ENCODE results near the gene HOOK2. TPM values are rescaled to one million over a fixed set of nuclear protein-coding genes. Genes with fewer than 3 reads are reported as not detected.

The HOOK2 gene
- total RNA-seq, 1 experiment from 2014 or later, result 96.3 TPM

DNA sequence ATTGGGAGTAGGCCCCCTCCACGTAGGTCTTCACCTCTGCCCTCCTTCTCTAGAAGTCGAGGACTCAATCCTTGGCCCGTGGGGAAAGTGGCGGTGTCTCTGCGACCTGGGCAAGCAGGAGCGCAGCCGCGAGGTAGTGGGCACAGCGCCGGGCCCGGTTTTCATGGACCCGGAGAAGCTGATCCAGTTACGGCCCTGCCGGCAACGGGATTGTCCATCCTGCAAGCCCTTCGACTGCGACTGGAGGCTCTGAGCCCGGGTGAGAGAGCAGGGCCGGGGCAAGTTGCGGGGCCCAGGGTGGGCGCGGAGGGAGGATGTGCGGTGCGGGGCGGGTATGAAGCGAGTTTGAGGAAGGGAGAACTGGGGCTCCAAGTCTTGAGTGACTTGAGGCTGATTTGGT lies 28.7 kb upstream of the HOOK2 start:
- Histone ChIP-seq H3K4me3 (replicated peaks in 1 of 2; ENCODE audit: low read depth in 1 of 2, low read length in 2 of 2) (no peak overlapping the region), H3K9me2 (ENCODE audit: insufficient read depth) (no peaks in the 10 kb centered on the region), H3K79me2 (ENCODE audit: insufficient read depth, low read length) (peaks cover 35% of the 10 kb centered on the region), H2AFZ (ENCODE audit: low read depth, low read length, poor library complexity, severe bottlenecking) (no peak overlapping the region), H3K27ac (ENCODE audit: low read depth, low read length) (no peak overlapping the region), H3K9ac (ENCODE audit: low read length) (no peak overlapping the region), H3K4me1 (ENCODE audit: control insufficient read depth in 1 of 2, insufficient read depth in 2 of 2, low read length in 2 of 2) (peaks cover 20 to 42% of the 10 kb centered on the region in 2 experiments; a peak in 3 of 4 replicates), H3K9me3 (ENCODE audit: control insufficient read depth in 1 of 2, insufficient read depth in 1 of 2, low read depth in 1 of 2, low read length in 2 of 2) (no peaks in the 10 kb centered on the region), H3K27me3 (ENCODE audit: insufficient read depth, low read length) (no peaks in the 10 kb centered on the region), H3K4me2 (ENCODE audit: low read length) (no peak overlapping the region), H3K36me3 (ENCODE audit: control insufficient read depth in 1 of 2, insufficient read depth in 2 of 2, low read length in 2 of 2) (peaks cover 8 to 20% of the 10 kb centered on the region in 2 experiments; a peak in 3 of 4 replicates), H4K20me1 (ENCODE audit: insufficient read depth) (no peaks in the 10 kb centered on the region)
- POLR2A ChIA-PET, result no interaction called here
- TF ChIP-seq, protein P1, sequence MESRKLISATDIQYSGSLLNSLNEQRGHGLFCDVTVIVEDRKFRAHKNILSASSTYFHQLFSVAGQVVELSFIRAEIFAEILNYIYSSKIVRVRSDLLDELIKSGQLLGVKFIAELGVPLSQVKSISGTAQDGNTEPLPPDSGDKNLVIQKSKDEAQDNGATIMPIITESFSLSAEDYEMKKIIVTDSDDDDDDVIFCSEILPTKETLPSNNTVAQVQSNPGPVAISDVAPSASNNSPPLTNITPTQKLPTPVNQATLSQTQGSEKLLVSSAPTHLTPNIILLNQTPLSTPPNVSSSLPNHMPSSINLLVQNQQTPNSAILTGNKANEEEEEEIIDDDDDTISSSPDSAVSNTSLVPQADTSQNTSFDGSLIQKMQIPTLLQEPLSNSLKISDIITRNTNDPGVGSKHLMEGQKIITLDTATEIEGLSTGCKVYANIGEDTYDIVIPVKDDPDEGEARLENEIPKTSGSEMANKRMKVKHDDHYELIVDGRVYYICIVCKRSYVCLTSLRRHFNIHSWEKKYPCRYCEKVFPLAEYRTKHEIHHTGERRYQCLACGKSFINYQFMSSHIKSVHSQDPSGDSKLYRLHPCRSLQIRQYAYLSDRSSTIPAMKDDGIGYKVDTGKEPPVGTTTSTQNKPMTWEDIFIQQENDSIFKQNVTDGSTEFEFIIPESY (IDR thresholded peaks at IDR 0.05; ENCODE audit: extremely low read depth, insufficient replicate concordance, low read length), result no peak
- TF ChIP-seq YY1 (IDR thresholded peaks at IDR 0.05; ENCODE audit: extremely low read depth, insufficient replicate concordance, low read depth, low read length) (no peak), ELF1 (IDR thresholded peaks at IDR 0.05; ENCODE audit: borderline replicate concordance, low read depth) (no peak), SP1 (IDR thresholded peaks at IDR 0.05; ENCODE audit: low read depth) (no peak), TCF7L2 (IDR thresholded peaks at IDR 0.05; ENCODE audit: borderline replicate concordance, extremely low read depth, insufficient read depth, insufficient read length) (no peak), JUND (IDR thresholded peaks at IDR 0.05) (no peak), EZH2 (IDR thresholded peaks at IDR 0.05) (no peak), RAD21 (IDR thresholded peaks at IDR 0.05; ENCODE audit: low read depth) (no peak), POLR2A (IDR thresholded peaks at IDR 0.05; ENCODE audit: borderline replicate concordance, extremely low read depth, insufficient read depth, insufficient read length) (no peak), EGR1 (IDR thresholded peaks at IDR 0.05; ENCODE audit: low read depth) (no peak), CEBPB (IDR thresholded peaks at IDR 0.05; ENCODE audit: low read depth) (no peak), EZH2phosphoT487 (IDR thresholded peaks at IDR 0.05; ENCODE audit: borderline replicate concordance) (no peak), ZFX (IDR thresholded peaks at IDR 0.05) (no peak), SRF (IDR thresholded peaks at IDR 0.05; ENCODE audit: low read depth) (no peak)
- TF ChIP-seq, protein P2, sequence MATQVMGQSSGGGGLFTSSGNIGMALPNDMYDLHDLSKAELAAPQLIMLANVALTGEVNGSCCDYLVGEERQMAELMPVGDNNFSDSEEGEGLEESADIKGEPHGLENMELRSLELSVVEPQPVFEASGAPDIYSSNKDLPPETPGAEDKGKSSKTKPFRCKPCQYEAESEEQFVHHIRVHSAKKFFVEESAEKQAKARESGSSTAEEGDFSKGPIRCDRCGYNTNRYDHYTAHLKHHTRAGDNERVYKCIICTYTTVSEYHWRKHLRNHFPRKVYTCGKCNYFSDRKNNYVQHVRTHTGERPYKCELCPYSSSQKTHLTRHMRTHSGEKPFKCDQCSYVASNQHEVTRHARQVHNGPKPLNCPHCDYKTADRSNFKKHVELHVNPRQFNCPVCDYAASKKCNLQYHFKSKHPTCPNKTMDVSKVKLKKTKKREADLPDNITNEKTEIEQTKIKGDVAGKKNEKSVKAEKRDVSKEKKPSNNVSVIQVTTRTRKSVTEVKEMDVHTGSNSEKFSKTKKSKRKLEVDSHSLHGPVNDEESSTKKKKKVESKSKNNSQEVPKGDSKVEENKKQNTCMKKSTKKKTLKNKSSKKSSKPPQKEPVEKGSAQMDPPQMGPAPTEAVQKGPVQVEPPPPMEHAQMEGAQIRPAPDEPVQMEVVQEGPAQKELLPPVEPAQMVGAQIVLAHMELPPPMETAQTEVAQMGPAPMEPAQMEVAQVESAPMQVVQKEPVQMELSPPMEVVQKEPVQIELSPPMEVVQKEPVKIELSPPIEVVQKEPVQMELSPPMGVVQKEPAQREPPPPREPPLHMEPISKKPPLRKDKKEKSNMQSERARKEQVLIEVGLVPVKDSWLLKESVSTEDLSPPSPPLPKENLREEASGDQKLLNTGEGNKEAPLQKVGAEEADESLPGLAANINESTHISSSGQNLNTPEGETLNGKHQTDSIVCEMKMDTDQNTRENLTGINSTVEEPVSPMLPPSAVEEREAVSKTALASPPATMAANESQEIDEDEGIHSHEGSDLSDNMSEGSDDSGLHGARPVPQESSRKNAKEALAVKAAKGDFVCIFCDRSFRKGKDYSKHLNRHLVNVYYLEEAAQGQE (IDR thresholded peaks at IDR 0.05; ENCODE audit: low read depth), result no peak
- TF ChIP-seq, protein P3, sequence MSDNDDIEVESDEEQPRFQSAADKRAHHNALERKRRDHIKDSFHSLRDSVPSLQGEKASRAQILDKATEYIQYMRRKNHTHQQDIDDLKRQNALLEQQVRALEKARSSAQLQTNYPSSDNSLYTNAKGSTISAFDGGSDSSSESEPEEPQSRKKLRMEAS (IDR thresholded peaks at IDR 0.05), result no peak
- TF ChIP-seq, protein P4, sequence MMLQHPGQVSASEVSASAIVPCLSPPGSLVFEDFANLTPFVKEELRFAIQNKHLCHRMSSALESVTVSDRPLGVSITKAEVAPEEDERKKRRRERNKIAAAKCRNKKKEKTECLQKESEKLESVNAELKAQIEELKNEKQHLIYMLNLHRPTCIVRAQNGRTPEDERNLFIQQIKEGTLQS (IDR thresholded peaks at IDR 0.05), result no peak
- TF ChIP-seq, protein P5, sequence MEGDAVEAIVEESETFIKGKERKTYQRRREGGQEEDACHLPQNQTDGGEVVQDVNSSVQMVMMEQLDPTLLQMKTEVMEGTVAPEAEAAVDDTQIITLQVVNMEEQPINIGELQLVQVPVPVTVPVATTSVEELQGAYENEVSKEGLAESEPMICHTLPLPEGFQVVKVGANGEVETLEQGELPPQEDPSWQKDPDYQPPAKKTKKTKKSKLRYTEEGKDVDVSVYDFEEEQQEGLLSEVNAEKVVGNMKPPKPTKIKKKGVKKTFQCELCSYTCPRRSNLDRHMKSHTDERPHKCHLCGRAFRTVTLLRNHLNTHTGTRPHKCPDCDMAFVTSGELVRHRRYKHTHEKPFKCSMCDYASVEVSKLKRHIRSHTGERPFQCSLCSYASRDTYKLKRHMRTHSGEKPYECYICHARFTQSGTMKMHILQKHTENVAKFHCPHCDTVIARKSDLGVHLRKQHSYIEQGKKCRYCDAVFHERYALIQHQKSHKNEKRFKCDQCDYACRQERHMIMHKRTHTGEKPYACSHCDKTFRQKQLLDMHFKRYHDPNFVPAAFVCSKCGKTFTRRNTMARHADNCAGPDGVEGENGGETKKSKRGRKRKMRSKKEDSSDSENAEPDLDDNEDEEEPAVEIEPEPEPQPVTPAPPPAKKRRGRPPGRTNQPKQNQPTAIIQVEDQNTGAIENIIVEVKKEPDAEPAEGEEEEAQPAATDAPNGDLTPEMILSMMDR (IDR thresholded peaks at IDR 0.05 in 2 of 3, conservative IDR thresholded peaks at IDR 0.05 in 1 of 3; ENCODE audit: borderline replicate concordance in 1 of 3, insufficient read depth in 1 of 3, low read depth in 2 of 3, low read length in 2 of 3), result no peak
- ATAC-seq, result no peak
- RAD21 ChIA-PET (ENCODE audit: low non-redundant PET in 1 of 2, low total read pairs in 2 of 2, uncharacterized antibody in 2 of 2, unreplicated experiment in 2 of 2), result no interaction called here
- no peak for DNase-seq (ENCODE audit: low read depth, low spot score)
- CTCF ChIA-PET, result no interaction called here
- intact Hi-C loops (cut with micrococcal nuclease), result loop anchor here (5.0 kb wide), 1 partner anchor 33 kb away; the partner anchor contains the start of gene MAST1
- BruUV-seq (replicated peaks), result no TSS peak

Measured in HCT116 (cell line).